ENCODE data around the gene CD247.

The CD247 gene

DNA sequence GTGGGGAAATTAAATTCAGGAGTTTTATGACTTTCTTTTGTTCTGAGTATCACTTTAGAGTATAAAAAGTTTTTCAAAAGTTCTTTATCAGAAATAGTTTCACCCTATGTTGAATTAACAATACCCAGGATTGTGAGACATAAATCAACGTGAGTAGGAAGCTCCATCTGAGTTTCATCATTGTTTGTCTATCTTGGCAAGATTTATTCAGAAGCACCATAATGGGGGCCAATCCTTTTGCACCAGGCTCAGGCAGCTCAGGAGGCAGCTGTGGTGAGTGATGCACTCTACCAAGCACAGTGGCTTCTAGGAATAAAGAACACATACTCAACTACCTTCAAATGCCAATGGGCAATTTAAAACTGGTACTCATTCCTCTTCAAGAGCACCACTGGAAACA lies 23.3 kb upstream of the CD247 start:
- no peak for DNase-seq

DNA sequence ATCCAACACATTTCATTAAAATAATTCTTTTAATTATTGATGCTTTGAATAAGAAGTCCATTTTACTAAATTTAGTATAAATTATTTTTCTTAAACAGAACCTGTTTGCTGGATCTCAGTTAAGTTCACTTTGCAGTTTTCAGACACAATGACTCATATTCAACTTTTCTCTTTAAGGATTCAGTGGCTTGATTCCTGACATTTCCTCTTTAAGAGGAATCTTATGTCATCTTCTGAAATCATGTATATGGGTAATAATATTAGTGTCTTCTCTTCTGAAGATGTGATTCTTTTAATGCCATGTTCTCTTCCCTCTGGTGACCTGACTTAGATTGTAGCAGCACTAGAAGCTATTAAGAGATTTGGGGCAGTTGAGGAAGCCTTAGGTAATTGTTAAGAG lies 22.7 kb upstream of the CD247 start:
- DNase-seq = no peak

DNA sequence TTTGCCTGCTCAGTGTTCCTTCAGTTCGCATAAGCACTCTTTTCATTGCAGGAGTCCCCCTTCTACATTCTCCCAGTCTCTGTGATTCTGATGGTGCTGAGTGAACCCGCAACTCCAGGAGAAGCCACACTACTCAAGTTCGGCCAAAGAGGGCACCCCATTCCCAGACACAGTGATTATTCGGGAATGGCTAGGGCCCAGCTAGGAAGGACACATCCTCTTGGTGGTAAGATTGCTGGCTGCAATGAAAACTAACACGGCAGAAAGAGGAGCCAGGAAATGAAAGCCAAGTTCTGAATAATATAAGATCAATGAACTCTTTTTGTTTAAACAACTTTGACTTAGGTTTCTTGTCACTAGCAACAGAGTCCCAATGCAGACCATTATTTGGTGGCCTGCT lies 20.3 kb upstream of the CD247 start:
- no peak for DNase-seq

DNA sequence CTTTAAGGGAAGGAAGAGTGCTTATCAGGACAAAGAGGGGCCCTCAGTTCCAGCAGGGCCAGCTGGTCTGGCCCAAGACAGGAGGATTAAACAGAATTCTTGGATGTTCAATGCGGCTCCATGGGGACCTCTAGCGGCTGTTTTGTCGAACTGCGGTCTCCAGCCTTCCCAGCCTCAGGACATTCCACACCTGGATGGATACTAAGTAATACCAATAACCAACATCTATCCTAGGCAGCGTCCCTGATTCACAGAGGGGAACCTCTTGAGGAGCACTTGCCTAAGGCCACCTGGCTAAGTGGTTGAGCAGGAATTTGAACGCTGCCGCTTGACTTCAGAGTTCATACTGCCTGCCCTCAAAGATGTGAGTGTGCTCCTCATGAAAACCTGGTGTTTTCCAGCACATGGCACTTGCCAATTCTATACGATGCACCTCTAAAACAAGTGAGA lies 15.5 kb upstream of the CD247 start:
- DNase-seq = peak; percentile 46

DNA sequence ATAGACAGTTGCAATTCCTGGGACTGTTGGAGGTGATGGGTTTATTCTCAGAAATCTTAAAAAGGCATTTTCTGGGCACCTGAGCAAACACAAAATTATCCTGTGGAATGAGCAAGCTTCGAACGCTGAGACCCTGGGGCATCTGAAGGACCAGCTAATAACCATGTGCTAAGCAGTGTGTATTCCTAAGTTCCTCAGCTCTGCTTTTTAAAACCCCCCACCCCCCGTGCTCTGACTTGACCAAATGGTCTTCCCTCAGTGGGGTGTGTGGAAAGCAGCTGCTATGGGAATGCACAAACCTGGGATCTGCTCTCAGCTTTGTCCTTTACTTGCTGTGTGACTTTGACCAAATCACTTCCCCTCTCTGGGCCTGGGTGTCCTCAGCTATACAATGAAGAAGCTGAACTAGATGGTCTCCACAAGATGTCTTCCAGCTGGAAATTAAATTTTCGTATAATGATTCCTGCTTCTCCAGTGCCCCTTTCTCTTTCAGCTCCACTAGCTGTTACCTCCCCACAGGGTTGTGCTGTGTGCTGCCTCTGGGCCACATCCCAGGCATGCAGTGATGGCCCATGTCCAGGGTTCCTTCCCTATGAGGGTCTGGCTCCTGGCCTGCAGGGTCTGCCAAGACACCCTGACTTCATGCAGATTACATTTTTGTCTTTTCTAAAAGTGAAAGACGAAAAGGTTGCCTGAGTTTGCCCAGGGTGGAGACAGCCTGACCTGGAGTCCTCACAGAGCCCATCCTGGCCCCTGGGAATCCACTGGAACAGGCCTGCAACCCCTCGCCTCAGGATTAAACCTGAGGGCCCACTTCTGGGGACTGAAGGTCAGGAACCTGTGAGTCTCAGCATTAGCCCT lies 14.9 kb upstream of the CD247 start:
- no peak for DNase-seq

DNA sequence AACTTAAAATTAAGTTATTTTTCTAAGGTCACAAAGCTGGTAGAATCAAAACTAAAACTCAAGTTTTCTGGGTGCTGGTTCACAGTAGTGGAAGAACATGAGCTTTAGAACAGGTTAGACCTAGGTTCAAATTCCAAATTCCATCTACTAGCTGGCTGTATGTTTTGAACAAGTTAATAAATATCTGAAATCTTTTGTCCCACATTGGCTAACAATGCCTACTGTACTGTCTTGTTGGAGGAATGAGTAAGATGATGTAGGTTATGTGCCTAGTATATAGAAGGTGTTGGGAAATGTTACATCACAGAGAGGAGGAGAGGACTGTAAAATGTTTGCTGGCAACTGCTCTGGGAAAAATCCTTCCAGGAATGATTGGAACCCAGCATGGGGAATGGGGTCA lies 14.0 kb upstream of the CD247 start:
- no peak for DNase-seq

DNA sequence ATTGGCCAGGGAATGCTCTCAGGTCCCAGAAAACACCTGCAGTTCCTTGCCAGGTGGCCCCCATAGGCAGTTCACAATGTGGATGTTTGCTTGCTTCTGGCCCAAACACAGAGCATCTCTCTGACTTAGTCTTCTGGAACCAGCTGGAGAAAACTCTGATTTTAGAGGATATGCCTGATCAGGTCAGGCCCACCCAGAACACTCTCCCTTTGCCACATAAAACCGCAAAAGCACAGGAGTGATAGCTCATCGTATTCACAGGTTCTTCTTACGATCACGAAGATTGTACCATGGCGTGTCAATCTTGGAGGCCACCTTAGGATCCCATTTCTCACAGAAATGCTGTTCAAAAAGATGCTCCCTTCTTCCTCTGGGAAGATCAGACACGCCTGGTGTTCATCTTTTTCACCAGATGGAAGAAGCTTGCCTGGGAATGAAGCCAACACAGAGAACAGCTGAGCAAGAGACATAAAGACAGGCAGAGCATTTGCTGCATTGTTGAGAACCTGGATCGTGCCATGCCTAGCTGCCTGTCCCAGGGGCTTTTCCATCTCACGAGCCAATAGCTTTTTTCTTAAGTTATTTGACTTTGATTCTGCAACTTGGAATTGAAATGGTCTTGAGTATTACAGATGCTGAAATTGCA lies 11.6 kb upstream of the CD247 start:
- DNase-seq = peak; percentile 89

DNA sequence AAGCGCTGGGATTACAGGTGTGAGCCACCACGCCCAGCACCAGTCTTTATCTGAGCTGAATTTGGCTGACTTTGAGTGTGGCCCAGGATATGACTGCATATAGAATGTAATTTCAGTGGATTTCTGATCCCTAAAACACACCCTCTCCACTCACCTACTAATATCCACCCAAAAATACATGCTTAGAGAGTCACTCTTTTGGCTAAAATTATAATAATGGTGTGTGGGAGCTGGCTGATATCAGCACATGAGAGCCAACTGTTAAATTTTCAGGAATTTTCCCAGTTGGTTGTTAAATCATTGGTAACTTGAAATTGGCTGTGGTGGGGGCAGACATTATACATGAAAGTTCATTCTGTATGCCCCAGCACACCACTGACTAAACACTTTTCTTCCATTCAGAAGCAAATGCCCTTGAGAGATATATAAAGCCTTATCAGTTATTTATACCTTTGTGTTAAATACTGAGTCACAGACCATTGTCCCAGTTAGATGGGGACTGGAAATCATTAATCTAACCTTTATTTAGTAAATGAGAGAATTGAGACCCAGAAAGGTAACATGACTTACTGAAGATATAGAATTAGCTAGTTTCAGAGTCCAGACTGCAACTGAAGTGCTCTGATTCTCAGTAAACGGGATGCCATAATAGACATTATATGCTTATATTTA lies 9.9 kb upstream of the CD247 start:
- no peak for DNase-seq

DNA sequence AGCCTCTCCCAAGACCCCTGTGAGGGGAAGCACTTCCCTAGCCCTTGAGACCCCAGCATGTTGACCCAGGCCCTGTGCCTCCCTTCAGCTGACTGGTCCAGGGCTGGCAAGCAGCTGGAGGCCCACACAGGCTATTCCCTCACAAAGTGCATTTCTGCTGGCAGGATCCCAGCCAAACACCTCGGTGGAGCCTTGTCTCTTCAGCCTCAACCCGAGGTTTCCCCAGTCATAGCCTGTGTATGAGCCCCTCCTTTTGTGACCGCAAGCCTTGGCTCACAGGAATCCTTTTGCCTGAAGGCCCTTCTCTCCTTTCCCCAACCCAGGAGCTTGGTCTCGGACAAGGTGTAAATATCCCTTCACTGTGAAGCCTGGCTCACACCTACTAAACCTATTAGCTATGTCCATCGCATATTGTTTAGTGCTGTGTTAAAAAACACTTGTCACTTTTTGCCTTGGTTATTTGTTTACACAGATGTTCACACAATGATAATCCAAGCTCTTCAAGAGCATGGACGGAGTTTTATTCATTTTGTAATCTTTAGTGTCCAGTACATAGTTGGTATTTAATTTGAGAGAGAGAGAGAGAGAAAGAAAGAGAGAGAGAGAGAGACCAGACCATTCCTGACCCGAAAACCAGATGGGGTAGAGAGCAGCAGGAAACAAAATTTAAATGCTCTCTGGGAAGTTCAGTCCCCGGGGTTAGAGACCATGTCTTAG lies 8.5 kb upstream of the CD247 start:
- DNase-seq = no peak

DNA sequence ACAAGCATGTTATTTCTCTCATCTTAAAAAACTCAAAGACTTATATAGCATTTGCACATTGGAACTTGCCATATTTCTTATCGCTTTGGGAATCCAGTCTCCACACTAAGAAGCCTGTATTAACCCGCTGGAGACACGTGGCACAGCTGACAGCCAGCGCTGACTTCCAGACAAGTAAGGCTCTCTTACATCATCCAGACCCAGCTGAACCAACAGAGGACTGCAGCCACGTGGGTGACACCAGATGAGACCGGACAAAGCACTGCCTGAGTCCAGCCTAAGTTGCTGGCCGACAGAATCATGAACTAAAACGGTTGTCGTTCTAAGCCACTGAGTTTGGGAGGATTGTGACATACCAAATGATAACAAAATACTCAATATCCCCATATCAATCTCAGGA lies 6.3 kb upstream of the CD247 start:
- no peak for DNase-seq

DNA sequence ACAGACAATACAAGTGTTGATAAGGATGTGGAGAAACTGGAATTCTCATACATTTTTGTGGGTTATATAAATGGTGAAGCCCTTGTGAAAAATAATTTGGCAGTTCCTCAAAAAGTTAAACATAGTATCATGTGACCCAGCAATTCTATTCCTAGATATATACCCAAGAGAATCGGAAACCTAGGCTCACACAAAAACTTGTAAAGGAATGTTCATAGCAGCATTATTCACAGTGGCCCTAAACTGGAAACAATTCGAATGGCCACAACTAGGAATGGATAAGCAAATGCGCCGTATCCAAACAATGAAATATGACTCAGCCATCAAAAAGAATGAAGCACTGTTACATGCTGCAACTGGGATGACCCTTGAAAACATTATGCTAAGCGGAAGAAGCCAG lies 3.9 kb upstream of the CD247 start:
- no peak for DNase-seq

DNA sequence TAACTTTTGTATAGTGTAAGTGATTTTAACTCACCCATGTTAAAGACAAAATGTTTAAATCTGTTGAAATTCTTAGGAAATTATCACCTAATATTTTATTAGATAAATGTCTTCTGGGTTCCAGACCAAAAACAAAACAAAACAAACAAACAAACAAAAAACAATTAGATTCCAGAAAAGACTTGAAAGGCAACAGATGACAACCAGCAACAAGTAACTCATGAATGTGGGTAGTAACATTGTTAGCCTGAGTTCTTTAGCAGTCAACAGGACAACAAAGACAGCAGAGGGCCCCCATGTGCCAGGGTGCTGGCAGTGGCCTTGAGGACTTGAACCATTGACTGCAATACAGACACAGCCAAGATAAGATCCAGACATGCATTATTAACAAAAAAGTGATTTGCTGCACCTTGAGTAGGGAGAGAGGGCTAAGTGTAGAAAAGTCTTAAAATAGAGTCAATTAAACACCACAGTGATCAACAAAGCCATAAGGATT lies 2.4 kb upstream of the CD247 start:
- no peak for DNase-seq

DNA sequence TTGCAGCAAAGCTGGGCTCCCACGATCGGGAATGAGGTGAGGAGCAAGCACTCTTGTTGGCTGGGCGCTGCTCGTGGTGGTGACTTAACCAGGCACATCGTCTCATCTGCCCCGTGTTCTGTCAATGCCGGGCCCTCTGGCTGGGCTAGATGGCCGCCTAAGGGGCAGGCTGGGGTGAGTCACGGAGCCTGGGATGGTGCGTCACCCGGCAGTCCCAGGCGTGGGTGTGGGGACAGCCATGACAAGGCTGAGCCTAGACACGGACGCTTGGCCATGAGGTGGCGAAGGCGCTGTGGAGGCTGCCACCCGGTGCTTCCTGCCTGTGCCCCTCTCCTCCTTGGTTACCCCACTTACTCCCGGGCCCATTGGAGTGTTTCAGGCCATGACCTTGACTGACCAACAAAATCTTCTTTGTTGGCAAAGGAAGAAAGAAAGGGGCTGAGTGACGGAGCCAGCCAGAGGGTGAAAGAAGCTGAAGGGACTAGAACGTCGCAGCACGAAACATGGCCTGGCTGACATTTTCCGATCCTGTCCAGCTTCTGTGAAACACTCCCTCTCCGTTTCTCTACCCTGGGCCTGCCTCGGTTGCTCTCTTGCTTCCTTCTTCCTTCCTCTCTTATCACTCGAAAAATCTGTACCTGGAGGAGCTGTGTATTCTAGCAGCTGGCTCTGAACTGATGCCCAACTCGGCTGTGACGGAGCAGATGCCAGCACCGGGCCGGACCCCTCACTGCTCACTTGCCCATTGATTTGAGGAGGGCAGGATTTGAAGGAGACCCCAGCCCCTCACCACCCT lies 596 bp downstream of the CD247 start:
- no peak for DNase-seq

DNA sequence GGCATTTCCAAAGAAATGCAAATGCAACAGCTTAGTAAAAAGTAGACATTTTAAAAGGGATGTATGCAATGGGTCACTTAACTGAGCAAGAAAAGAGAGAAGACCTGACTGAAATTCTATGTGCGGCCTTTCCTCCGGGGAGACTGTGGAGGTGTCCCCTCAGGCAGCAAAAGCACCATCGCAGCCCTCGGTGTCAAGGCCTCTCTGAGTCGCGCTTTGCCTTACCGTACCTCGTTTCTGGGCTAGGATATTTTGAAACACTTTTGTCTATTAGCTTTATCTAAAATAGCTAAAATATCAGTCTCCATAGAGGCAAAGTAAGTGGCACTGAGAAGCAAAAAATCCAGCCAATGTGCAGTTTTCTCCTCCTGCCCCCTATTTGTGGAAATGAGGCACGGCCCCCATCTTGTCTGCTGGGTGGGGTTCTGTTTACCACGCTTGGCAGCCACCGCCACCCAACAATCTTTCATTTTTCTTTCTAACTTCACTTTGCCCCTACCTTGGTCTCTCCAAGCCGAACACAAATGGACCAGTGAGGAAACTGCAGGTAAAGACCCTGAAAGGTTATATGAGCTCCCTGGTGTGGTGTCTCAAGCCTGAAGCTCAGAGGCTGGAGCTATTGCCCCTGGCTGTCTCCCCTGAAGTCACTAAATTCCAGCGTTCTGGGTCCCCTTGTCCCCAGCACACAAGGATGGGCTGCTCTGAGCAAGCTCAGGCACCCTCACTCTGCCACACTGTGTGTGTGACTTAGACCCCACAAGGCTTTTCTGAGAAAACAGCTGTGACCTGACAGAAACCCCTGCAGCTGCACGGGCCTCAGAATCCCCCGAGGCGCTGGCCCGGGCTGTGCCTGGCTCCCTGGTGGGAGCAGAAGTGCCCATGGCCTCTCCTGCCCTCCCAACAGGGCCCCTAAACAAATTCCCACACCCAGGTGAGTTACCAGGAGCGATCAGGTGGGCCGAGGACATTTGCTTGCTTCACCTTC lies 1.6 kb downstream of the CD247 start:
- no peak for DNase-seq

DNA sequence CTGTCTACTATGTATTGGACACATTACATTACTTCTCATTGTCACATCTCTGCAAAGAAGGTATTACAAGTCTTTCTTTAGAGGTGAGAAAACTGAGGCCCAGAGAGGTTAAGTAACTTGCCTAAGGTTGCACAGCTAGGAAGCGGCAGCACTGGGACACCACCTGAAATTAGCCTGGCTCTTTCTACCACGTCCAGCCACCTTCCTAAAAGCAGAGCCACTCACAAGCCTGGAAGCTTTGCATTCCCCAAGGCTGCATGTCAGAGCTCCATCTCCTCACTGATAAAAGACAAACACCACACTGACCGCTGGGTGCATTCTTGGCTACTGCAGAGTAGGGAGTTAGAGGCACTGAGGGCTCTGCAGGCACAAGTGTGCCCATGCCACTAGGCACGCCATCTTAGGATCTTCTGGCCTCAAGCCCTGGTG lies 2.4 kb downstream of the CD247 start:
- no peak for DNase-seq

DNA sequence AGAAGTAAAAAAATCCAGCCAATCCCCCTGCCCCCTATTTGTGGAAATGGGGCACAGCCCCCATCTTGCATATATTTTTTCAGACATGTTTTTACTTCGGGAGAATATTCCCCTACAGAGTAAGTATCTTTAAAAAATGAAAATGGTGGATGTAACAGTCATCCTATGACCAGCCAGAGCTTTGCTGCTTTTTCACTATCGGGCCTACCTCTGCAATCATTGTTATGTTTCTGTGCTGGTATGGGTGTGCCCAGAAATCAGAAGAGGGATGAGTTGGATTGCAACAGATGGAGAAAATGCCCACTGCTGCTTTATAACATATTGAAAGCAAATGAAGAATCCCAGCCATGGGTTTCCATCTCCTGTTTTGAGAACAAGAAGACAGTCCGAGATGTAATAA lies 2.9 kb downstream of the CD247 start:
- no peak for DNase-seq

DNA sequence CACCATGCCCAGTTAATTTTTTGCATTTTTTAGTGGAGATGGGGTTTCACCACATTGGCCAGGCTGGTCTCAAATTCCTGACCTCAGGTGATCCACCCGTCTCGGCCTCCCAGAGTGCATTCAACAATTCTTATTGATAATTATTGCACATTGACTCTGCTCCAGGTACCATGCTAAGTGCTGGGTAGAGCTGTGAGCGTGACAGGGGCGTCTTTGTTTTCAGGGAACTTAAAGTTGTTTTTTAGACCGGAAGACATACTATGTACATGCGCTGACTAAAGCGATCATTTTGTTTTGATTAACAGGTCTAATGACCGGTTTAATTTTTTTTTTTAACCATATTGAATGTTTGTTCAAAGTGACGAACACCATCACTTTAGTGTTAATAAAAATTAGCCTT lies 4.0 kb downstream of the CD247 start:
- DNase-seq = no peak

DNA sequence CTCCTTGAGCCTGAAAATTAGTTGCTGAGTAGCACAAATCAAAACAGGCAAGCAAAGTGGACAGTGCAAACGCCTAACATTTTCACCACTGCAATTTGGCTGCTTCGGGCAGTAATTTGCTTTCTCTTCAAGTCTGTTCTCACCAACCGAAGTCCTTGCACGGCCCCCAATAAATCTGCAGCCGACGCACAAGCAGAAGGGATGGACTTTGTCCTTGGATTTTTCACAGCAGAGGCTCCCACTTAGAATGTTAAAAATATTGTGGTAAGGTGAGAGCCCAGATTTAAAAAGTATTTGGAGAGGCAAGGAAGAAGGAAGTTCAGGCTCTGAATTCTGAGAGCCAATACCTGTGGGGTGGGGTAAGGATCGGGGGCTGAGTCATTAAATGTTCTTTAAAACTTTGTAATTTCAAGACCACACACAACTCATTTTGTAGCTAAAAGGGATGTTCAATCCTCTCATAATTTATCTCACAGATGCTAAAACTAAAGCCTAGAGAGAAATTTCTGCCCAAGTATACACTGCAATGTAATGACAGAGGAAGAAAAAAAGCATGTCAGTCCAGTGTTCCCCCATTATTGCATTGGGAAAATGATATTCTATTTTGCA lies 6.2 kb downstream of the CD247 start:
- no peak for DNase-seq

DNA sequence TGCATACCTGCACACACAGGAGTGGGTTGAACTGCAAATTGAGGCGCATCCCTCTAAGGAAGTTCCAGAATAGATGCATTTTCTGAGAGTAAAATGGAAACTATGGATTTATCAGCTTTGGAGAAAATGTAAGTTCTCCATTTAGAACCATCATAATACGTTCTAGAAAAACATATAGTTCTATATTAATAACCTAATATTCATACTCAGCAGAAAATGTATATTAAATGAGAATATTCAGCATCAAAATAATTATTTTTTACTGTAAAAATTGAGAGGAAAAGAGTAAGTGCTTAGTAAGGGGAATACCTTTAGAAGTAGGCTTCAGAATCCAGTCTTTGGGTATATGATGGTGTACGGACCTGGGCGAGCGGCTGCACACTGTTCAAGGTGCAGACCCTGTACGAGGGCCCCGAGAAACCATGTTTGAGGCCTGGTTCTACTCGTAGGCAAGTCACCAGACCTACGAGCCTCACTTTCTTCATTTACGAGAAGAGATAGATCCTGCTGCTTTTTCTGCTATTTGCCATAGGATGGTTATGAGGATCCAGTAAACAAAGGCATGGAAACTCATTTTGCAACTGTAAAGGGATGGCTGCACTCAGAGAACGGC lies 6.8 kb downstream of the CD247 start:
- DNase-seq = no peak

DNA sequence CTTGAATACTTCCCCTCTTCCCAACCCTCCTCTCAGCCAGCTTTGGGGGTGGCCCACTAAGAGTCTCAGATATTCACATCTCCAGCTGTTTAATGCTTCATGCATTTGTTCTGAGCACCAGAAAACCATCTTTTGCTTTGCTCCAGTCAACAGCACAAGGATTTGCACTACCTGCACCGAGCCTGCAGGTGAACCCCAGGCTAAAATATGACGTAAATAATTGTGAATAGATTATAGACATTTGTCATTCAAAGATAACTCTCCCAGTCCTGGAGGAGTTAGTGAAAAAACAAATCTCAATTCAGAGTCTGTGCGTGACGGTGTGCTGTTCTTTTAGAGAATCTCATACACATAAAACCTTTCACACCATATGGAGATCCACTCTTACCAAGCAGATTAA lies 7.4 kb downstream of the CD247 start:
- DNase-seq = no peak
